ENCODE results near the gene EPHB1. TPM values are rescaled to one million over a fixed set of nuclear protein-coding genes. Genes with fewer than 3 reads are reported as not detected.

Gene EPHB1
- total and polyA plus RNA-seq, 2 of the 13 experiments (the other 11 are each of a cell fraction or from before 2014, with no cell fraction given), result 0.07 to 0.21 TPM

DNA sequence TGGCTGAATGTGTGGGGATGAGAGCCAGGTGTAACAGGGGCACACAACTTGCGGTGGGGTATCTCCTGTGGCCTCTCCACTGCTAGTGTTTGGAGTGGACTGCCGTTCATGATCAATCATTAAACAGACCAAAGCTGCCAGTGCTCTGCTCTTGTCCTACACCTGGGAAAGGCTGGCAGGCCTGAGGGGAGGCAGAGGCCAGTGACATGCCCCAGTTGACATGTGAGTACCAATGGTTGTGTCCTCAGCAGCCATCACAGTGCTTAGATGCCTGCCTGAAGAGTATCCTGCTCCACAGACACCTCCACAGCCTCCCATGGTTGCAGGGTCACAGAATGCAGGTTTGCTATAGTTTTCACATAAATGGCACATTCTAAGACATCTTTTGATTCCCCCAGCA lies 348.4 kb downstream of the EPHB1 start:
- ATAC-seq (no peak), FAIRE-seq (no peak), DNase-seq (ENCODE audit: low spot score) (no peak)
- no peak overlapping the region for H3K27ac ChIP-seq (ENCODE audit: extremely low read length, insufficient read depth, low read length)
- H3K9me3 ChIP-seq (ENCODE audit: low read length), result no peaks in the 10 kb centered on the region
- intact Hi-C loops (cut with micrococcal nuclease; ENCODE audit: unreplicated experiment) (no loop called here), in situ Hi-C loops (cut with HindIII; ENCODE audit: extremely low pct_ligation_motif_present, low pct_unique_long_range_greater_than_20kb) (no loop called here)
- TF ChIP-seq CBX5 (CRISPR knock-in tag; IDR thresholded peaks at IDR 0.05; ENCODE audit: borderline replicate concordance) (no peak), GFI1 (CRISPR knock-in tag; IDR thresholded peaks at IDR 0.05; ENCODE audit: borderline replicate concordance) (no peak), YY1 (IDR thresholded peaks at IDR 0.05; ENCODE audit: insufficient read depth, insufficient replicate concordance, low read depth, low read length) (no peak), ZBTB1 (CRISPR knock-in tag; IDR thresholded peaks at IDR 0.05; ENCODE audit: borderline replicate concordance) (no peak), DNMT1 (CRISPR knock-in tag; IDR thresholded peaks at IDR 0.05) (no peak), PRPF4 (IDR thresholded peaks at IDR 0.05; ENCODE audit: low read depth, low read length, poor library complexity, severe bottlenecking) (no peak), ZSCAN25 (CRISPR knock-in tag; IDR thresholded peaks at IDR 0.05) (no peak), HNRNPL (IDR thresholded peaks at IDR 0.05; ENCODE audit: low read depth, low read length) (no peak), ZNF326 (CRISPR knock-in tag; IDR thresholded peaks at IDR 0.05; ENCODE audit: borderline replicate concordance) (no peak), SMARCC2 (IDR thresholded peaks at IDR 0.05) (no peak)
- TF ChIP-seq, protein P1, sequence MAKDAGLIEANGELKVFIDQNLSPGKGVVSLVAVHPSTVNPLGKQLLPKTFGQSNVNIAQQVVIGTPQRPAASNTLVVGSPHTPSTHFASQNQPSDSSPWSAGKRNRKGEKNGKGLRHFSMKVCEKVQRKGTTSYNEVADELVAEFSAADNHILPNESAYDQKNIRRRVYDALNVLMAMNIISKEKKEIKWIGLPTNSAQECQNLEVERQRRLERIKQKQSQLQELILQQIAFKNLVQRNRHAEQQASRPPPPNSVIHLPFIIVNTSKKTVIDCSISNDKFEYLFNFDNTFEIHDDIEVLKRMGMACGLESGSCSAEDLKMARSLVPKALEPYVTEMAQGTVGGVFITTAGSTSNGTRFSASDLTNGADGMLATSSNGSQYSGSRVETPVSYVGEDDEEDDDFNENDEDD (CRISPR knock-in tag; IDR thresholded peaks at IDR 0.05; ENCODE audit: borderline replicate concordance), result no peak
- TF ChIP-seq, protein P2, sequence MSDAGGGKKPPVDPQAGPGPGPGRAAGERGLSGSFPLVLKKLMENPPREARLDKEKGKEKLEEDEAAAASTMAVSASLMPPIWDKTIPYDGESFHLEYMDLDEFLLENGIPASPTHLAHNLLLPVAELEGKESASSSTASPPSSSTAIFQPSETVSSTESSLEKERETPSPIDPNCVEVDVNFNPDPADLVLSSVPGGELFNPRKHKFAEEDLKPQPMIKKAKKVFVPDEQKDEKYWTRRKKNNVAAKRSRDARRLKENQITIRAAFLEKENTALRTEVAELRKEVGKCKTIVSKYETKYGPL (CRISPR knock-in tag; IDR thresholded peaks at IDR 0.05), result no peak
- TF ChIP-seq, protein P3, sequence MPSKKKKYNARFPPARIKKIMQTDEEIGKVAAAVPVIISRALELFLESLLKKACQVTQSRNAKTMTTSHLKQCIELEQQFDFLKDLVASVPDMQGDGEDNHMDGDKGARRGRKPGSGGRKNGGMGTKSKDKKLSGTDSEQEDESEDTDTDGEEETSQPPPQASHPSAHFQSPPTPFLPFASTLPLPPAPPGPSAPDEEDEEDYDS (CRISPR knock-in tag; IDR thresholded peaks at IDR 0.05), result no peak
- TF ChIP-seq, protein P4, sequence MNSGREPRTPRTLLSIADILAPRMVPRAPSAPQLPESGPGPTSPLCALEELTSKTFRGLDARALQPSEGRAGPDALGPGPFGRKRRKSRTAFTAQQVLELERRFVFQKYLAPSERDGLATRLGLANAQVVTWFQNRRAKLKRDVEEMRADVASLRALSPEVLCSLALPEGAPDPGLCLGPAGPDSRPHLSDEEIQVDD (CRISPR knock-in tag; IDR thresholded peaks at IDR 0.05; ENCODE audit: borderline replicate concordance), result no peak
- TF ChIP-seq, protein P5, sequence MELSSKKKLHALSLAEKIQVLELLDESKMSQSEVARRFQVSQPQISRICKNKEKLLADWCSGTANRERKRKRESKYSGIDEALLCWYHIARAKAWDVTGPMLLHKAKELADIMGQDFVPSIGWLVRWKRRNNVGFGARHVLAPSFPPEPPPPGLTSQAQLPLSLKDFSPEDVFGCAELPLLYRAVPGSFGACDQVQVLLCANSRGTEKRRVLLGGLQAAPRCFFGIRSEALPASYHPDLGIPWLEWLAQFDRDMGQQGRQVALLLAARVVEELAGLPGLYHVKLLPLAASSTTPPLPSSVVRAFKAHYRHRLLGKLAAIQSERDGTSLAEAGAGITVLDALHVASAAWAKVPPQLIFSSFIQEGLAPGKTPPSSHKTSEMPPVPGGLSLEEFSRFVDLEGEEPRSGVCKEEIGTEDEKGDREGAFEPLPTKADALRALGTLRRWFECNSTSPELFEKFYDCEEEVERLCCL (CRISPR knock-in tag; IDR thresholded peaks at IDR 0.05; ENCODE audit: borderline replicate concordance), result no peak
- no peaks in the 10 kb centered on the region for H3K79me2 ChIP-seq (ENCODE audit: insufficient read depth, low read length)
- H3K36me3 ChIP-seq (replicated peaks in 1 of 2; ENCODE audit: control insufficient read depth in 1 of 2, insufficient read depth in 2 of 2, low read length in 2 of 2), result no peaks in the 10 kb centered on the region
- no peak overlapping the region for H2AFZ ChIP-seq (ENCODE audit: low read length)
- H3K4me3 ChIP-seq (replicated peaks in 1 of 3; ENCODE audit: insufficient read depth in 1 of 3, low read depth in 2 of 3, low read length in 3 of 3), result no peak overlapping the region
- no peak overlapping the region for H3K4me2 ChIP-seq (ENCODE audit: low read depth, low read length)
- no CpG with 5 or more reads among the region's 2 CpGs for WGBS (ENCODE audit: low lambda C conversion rate)
- ChIA-PET POLR2A (no interaction called here), CTCF (ENCODE audit: low intra/inter-chr PET ratio, low total read pairs) (no interaction called here)
- BruUV-seq (replicated peaks), result no TSS peak
- H3K9ac ChIP-seq (ENCODE audit: insufficient read depth, low read depth, low read length), result no peak overlapping the region
- H4K20me1 ChIP-seq (ENCODE audit: insufficient read depth, low read length), result no peaks in the 10 kb centered on the region
- no peaks in the 10 kb centered on the region for H3K27me3 ChIP-seq (ENCODE audit: control insufficient read depth in 1 of 2, insufficient read depth in 2 of 2, low read length in 2 of 2)
- no peaks in the 10 kb centered on the region for H3K4me1 ChIP-seq (ENCODE audit: insufficient read depth, low read length)
